ENCODE measurements around the gene PXDN.

DNA sequence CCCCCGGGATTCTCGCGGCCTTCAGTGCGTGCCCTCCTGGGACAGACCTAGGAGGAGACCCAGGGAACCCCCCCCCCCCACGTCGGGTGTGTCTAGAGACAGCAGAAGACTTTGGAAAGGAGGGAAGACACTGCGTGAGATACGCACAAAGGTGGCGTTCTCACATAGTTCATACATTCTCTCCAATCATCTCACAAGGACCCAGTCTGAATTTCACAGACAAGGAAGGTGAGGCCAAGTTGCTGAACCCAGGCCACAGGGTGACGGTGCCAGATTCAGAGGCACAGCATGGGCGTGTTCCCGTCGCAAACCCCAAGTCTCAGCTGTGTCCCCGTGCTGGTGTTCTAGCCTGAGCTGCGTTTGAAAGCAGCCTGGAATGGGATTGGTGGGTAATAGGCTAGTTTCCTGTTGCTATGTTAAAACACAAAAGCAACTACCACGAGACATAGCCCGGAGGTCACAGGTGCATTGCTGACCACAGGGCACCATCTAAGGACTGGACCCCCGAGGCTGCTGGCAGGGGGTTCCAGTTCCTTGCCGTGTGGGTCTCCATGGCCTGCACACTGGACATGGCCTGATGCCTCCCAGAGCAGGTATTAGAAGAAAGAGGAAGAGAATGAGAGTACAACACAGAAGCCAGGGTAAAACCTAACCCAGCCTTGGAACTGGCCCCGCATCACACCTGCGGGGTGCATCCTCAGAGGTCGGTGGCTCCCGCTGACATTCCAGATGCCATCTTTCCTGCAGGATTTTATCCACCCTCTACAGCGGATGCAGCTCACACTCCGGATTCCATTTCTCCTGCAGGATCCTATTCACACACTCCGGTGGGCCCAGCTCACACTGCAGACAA is 1.1 kb upstream of the PXDN start:
- TF ChIP-seq SUZ12 (IDR thresholded peaks at IDR 0.05; ENCODE audit: extremely low read depth, insufficient read depth, insufficient read length) (no peak), ZNF274 (IDR thresholded peaks at IDR 0.05; ENCODE audit: low read depth, low read length) (no peak)

All from NT2/D1 (cell line).